Vagina (tissue), 2 donors: ENCODE data around the gene CPNE8. TPM values are rescaled to one million over a fixed set of nuclear protein-coding genes. Genes with fewer than 3 reads are reported as not detected.

Experiments used
- DNase-seq, 2 donors: peaks; one replicate each; pipeline ENCODE4 v3.0.0-alpha.2; 2017; ENCODE audit errors: extremely low spot score in 2 of 2
- H3K27ac ChIP-seq: fragments of 200-600 bp; sonication (generic); one replicate; pipeline ENCODE4 v1.5.1; 2019
- H3K27me3 ChIP-seq: fragments of 200-600 bp; sonication (generic); one replicate; pipeline ENCODE4 v1.5.1; 2019
- H3K36me3 ChIP-seq, 2 donors: fragments of 200-600 bp; sonication (generic); one replicate each; pipeline ENCODE4 v1.5.1; 2017 to 2019
- H3K4me1 ChIP-seq: fragments of 200-600 bp; sonication (generic); one replicate; pipeline ENCODE4 v1.5.1; 2019
- H3K4me3 ChIP-seq, 2 donors: fragments of 200-600 bp; sonication (generic); 1 replicate in 1 of 2; 2 replicates in 1 of 2; pipeline ENCODE4 v1.5.1; 2016 to 2019
- H3K9me3 ChIP-seq: fragments of 200-600 bp; sonication (generic); one replicate; pipeline ENCODE4 v1.5.1; 2019
- POLR2A ChIP-seq, 2 donors: fragments of 450-650 bp; IDR thresholded peaks; one replicate each; pipeline ENCODE4 v1.6.1; 2017; ENCODE audit warnings: antibody characterized with exemption in 2 of 2, mild to moderate bottlenecking in 2 of 2, moderate library complexity in 2 of 2
- POLR2AphosphoS5 ChIP-seq, 2 donors: sonication (generic); formaldehyde crosslinking; IDR thresholded peaks; one replicate each; pipeline ENCODE4 v1.9.0; 2017; ENCODE audit warnings: antibody characterized with exemption in 2 of 2, mild to moderate bottlenecking in 2 of 2, low read depth in 1 of 2; ENCODE audit not compliant: insufficient read depth in 1 of 2
- intact Hi-C: fragments of 100-400 bp; cut with DNase I; formaldehyde crosslinking; loops from one replicate; pipeline ENCODE4 v1.15.1; 2023
- total RNA-seq: library from RNA; depleted of rRNA; stranded (reverse); fragments of >200 nt; gene quantifications from one replicate; pipeline ENCODE4 v1.2.3, GENCODE V29; 2016
- TF ChIP-seq, protein P1 (sequence below), 3 experiments: fragments of 450-650 bp in 2 of 3; fragments of 200-600 bp in 1 of 3; sonication (generic) in 1 of 3; IDR thresholded peaks; one replicate each; pipeline ENCODE4 v1.5.1; 2017 to 2019; ENCODE audit warnings: antibody characterized with exemption in 3 of 3, mild to moderate bottlenecking in 2 of 3, moderate library complexity in 2 of 3

Gene CPNE8
- total RNA-seq, 1 donor from 2014 or later: 15.0 TPM

GRCh38 chr12:38880288-38880687 lies 25.1 kb downstream of the CPNE8 start:
- H3K36me3 ChIP-seq: no peaks in the 10 kb centered on the region
- intact Hi-C loops: no loop called here
- no peak overlapping the region for H3K4me3 ChIP-seq
- H3K4me1 ChIP-seq: no peaks in the 10 kb centered on the region
- no peak for DNase-seq
- no peaks in the 10 kb centered on the region for H3K27me3 ChIP-seq
- TF ChIP-seq, protein P1, sequence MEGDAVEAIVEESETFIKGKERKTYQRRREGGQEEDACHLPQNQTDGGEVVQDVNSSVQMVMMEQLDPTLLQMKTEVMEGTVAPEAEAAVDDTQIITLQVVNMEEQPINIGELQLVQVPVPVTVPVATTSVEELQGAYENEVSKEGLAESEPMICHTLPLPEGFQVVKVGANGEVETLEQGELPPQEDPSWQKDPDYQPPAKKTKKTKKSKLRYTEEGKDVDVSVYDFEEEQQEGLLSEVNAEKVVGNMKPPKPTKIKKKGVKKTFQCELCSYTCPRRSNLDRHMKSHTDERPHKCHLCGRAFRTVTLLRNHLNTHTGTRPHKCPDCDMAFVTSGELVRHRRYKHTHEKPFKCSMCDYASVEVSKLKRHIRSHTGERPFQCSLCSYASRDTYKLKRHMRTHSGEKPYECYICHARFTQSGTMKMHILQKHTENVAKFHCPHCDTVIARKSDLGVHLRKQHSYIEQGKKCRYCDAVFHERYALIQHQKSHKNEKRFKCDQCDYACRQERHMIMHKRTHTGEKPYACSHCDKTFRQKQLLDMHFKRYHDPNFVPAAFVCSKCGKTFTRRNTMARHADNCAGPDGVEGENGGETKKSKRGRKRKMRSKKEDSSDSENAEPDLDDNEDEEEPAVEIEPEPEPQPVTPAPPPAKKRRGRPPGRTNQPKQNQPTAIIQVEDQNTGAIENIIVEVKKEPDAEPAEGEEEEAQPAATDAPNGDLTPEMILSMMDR (IDR thresholded peaks at IDR 0.05): no peak
- TF ChIP-seq POLR2A (IDR thresholded peaks at IDR 0.05) (no peak), POLR2AphosphoS5 (IDR thresholded peaks at IDR 0.05; ENCODE audit: insufficient read depth in 1 of 2, low read depth in 1 of 2) (no peak)
- H3K27ac ChIP-seq: no peak overlapping the region
- no peaks in the 10 kb centered on the region for H3K9me3 ChIP-seq

DNA sequence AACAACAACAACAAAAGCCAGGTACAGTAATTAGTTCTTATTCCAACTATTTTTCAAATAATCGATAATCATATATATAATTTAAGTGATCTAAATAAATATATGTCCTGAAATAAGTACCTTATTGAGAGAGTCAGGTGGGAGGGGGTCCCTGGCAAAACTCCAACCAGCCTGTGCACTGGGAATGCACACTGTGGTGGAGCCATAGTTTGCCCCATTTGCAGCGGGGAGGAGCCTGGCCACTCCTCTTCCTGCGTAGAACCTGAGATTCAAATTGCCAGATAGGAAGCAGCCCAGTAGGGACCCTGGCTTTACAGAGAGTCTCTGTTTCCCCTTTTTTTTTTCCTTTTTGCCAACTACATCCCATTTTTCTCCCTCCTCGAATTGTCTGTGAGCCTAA lies 26.4 kb downstream of the CPNE8 start:
- no peak for DNase-seq
- Histone ChIP-seq H3K9me3 (no peaks in the 10 kb centered on the region), H3K36me3 (no peaks in the 10 kb centered on the region), H3K27me3 (no peaks in the 10 kb centered on the region), H3K27ac (no peak overlapping the region), H3K4me1 (no peaks in the 10 kb centered on the region), H3K4me3 (no peak overlapping the region)
- intact Hi-C loops: no loop called here
- TF ChIP-seq POLR2A (IDR thresholded peaks at IDR 0.05) (no peak), POLR2AphosphoS5 (IDR thresholded peaks at IDR 0.05; ENCODE audit: insufficient read depth in 1 of 2, low read depth in 1 of 2) (no peak)
- TF ChIP-seq, protein P1 (IDR thresholded peaks at IDR 0.05): no peak

GRCh38 chr12:38878333-38878705 lies 27.1 kb downstream of the CPNE8 start:
- H3K27me3 ChIP-seq: no peaks in the 10 kb centered on the region
- no peaks in the 10 kb centered on the region for H3K9me3 ChIP-seq
- TF ChIP-seq, protein P1 (IDR thresholded peaks at IDR 0.05): no peak
- TF ChIP-seq POLR2A (IDR thresholded peaks at IDR 0.05) (no peak), POLR2AphosphoS5 (IDR thresholded peaks at IDR 0.05; ENCODE audit: insufficient read depth in 1 of 2, low read depth in 1 of 2) (no peak)
- intact Hi-C loops: no loop called here
- H3K27ac ChIP-seq: no peak overlapping the region
- no peaks in the 10 kb centered on the region for H3K4me1 ChIP-seq
- no peak for DNase-seq
- no peak overlapping the region for H3K4me3 ChIP-seq
- no peaks in the 10 kb centered on the region for H3K36me3 ChIP-seq

DNA sequence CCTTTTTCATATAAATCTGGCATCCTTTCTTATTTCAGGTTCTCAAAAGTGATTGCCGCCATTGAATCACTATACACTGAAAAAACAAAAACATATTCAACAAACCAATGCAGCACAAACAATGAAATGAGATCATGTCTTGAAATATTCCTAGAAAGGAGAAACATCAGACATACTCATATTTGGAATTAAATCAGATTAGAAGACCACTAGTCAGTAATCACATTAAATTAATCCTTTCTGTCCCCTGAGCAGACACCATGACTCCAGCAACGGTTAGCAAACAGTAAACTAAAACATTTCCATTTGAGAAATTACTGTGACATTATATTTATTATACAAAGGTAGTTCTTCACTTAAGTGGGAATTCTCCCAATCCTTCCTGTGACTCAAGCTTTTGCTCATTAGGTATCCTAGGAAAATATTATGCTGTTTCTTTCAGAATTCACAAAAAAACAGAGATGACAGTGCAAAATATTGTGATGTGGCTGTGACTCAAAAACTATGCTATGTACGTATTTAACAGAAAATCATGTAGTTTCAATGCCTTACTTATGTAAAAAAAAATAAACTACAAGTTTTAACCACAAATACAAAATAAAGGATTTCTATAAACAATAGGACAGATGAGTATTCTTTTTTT lies 29.7 kb downstream of the CPNE8 start:
- no peak for DNase-seq
- no peak overlapping the region for H3K27ac ChIP-seq
- TF ChIP-seq POLR2A (IDR thresholded peaks at IDR 0.05) (no peak), POLR2AphosphoS5 (IDR thresholded peaks at IDR 0.05; ENCODE audit: insufficient read depth in 1 of 2, low read depth in 1 of 2) (no peak)
- TF ChIP-seq, protein P1 (IDR thresholded peaks at IDR 0.05): no peak
- intact Hi-C loops: no loop called here
- no peak overlapping the region for H3K4me3 ChIP-seq
- no peaks in the 10 kb centered on the region for H3K27me3 ChIP-seq
- no peaks in the 10 kb centered on the region for H3K9me3 ChIP-seq
- H3K4me1 ChIP-seq: peaks cover 8% of the 10 kb centered on the region
- H3K36me3 ChIP-seq: no peaks in the 10 kb centered on the region

DNA sequence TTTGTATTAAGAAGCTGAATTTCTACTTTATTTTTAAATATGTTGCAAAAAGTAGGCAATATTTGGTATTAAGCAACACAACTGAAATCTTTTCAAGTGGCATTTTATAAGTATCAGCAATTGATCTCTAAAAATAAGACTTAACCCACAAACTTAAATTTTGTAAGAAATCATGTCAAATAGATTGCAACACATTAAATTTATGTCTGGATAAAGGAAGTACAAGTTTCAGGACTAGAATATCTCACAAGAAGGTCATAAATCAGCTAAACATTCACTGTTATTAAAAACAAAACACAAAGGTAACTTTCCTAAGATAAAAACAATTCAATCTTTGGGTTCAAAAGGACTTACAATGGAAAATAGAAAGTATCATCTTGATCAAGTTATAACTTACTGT lies 32.8 kb downstream of the CPNE8 start:
- Histone ChIP-seq H3K27ac (no peak overlapping the region), H3K27me3 (no peaks in the 10 kb centered on the region), H3K4me1 (peaks cover 8% of the 10 kb centered on the region), H3K36me3 (no peaks in the 10 kb centered on the region), H3K4me3 (no peak overlapping the region), H3K9me3 (no peaks in the 10 kb centered on the region)
- intact Hi-C loops: no loop called here
- TF ChIP-seq, protein P1 (IDR thresholded peaks at IDR 0.05): no peak
- no peak for TF ChIP-seq POLR2AphosphoS5 (IDR thresholded peaks at IDR 0.05; ENCODE audit: insufficient read depth in 1 of 2, low read depth in 1 of 2)
- TF ChIP-seq POLR2A (IDR thresholded peaks at IDR 0.05): no peak
- no peak for DNase-seq
